C4-2B (cell line): ENCODE results near the gene ZBTB43.

Experiments used
- ZFX ChIP-seq: fragments of 450-650 bp; IDR thresholded peaks from 2 replicates; pipeline ENCODE4 v1.6.1; 2017
- TF ChIP-seq, protein P1 (sequence below): fragments of 450-650 bp; conservative IDR thresholded peaks from 2 replicates; pipeline ENCODE4 v1.5.1; 2017; ENCODE audit warnings: mild to moderate bottlenecking

DNA sequence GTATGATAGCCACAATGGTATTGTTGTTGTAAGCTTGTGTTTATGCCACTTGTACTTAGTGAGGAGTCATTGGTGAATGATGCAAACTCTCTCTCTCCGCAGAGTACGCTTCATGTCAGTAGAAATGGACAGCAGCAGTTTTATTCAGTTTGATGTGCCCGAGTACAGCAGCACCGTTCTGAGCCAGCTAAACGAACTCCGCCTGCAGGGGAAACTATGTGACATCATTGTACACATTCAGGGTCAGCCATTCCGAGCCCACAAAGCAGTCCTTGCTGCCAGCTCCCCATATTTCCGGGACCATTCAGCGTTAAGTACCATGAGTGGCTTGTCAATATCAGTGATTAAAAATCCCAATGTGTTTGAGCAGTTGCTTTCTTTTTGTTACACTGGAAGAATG is 74.4 kb downstream of the ZBTB43 start:
- TF ChIP-seq, protein P1, sequence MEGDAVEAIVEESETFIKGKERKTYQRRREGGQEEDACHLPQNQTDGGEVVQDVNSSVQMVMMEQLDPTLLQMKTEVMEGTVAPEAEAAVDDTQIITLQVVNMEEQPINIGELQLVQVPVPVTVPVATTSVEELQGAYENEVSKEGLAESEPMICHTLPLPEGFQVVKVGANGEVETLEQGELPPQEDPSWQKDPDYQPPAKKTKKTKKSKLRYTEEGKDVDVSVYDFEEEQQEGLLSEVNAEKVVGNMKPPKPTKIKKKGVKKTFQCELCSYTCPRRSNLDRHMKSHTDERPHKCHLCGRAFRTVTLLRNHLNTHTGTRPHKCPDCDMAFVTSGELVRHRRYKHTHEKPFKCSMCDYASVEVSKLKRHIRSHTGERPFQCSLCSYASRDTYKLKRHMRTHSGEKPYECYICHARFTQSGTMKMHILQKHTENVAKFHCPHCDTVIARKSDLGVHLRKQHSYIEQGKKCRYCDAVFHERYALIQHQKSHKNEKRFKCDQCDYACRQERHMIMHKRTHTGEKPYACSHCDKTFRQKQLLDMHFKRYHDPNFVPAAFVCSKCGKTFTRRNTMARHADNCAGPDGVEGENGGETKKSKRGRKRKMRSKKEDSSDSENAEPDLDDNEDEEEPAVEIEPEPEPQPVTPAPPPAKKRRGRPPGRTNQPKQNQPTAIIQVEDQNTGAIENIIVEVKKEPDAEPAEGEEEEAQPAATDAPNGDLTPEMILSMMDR, result no peak
- TF ChIP-seq ZFX, result no peak
